H1 (cell line): Measurements from ENCODE around the gene NCOA5. TPM values are rescaled to one million over a fixed set of nuclear protein-coding genes. Genes with fewer than 3 reads are reported as not detected.
A peak's percentile ranks its signal among the peaks of the same experiment; 100 is the strongest.

Experiments used
- CTCF ChIA-PET: fragments of 300-600 bp; sonication (Branson Sonifier 250); formaldehyde crosslinking; loops from one replicate; lab custom pipeline; 2021; ENCODE audit not compliant: partially characterized antibody; lab: Charles Lee
- POLR2A ChIA-PET: fragments of 300-600 bp; sonication (Branson Sonifier 250); formaldehyde crosslinking; loops from one replicate; lab custom pipeline; 2021; ENCODE audit warnings: inconsistent platforms; ENCODE audit not compliant: partially characterized antibody; lab: Charles Lee
- DNase-seq, 2 experiments: peaks; one replicate each; pipeline versions ENCODE4 v3.0.0 to v3.0.0-alpha.2; 2010 to 2022; ENCODE audit warnings: low spot score in 2 of 2, low read depth in 1 of 2, mixed read lengths in 1 of 2
- FAIRE-seq: peaks from 2 replicates; lab custom pipeline; 2011; peaks lifted over from hg19 to GRCh38; lab: Jason Lieb, UNC
- H2AFZ ChIP-seq: 2 replicates; pipeline ENCODE4 v1.8.1; 2012; ENCODE audit warnings: low read length, inconsistent platforms
- H2AK5ac ChIP-seq: 2 replicates; pipeline ENCODE4 v1.6.1; 2013; ENCODE audit warnings: low read depth, low read length
- H2BK120ac ChIP-seq: replicated peaks from 2 replicates; pipeline ENCODE3; 2013; ENCODE audit warnings: low read depth, low read length, inconsistent platforms
- H2BK12ac ChIP-seq: 2 replicates; pipeline ENCODE4 v1.6.1; 2013; ENCODE audit warnings: low read depth, low read length
- H2BK15ac ChIP-seq: 2 replicates; pipeline ENCODE4 v1.6.1; 2013; ENCODE audit warnings: low read length
- H2BK20ac ChIP-seq: 2 replicates; pipeline ENCODE4 v1.6.1; 2013; ENCODE audit warnings: low read length
- H2BK5ac ChIP-seq: 2 replicates; pipeline ENCODE4 v1.6.1; 2013; ENCODE audit warnings: low read depth, low read length
- H3K14ac ChIP-seq: 2 replicates; pipeline ENCODE4 v1.6.1; 2013; ENCODE audit warnings: inconsistent platforms; ENCODE audit not compliant: insufficient read length
- H3K18ac ChIP-seq: 2 replicates; pipeline ENCODE4 v1.6.1; 2013; ENCODE audit warnings: low read length; ENCODE audit errors: extremely low read depth
- H3K23ac ChIP-seq: 2 replicates; pipeline ENCODE4 v1.6.1; 2013; ENCODE audit warnings: inconsistent platforms; ENCODE audit not compliant: insufficient read length
- H3K23me2 ChIP-seq: 2 replicates; pipeline ENCODE4 v1.6.1; 2013; ENCODE audit warnings: low read depth, low read length
- H3K27ac ChIP-seq: 2 replicates; pipeline ENCODE4 v1.6.1; 2011; ENCODE audit warnings: low read depth, low read length, inconsistent platforms
- H3K27me3 ChIP-seq, 4 experiments: replicated peaks in 1 of 4; 1 replicate in 1 of 4; 2 replicates in 3 of 4; pipeline versions ENCODE4 v1.6.1 to v1.8.1; 2011 to 2013; ENCODE audit warnings: low read length in 3 of 4, mild to moderate bottlenecking in 3 of 4, inconsistent platforms in 2 of 4, mixed read lengths in 2 of 4, moderate library complexity in 1 of 4; ENCODE audit not compliant: control insufficient read depth in 3 of 4, insufficient read depth in 3 of 4; ENCODE audit errors: extremely low read depth in 1 of 4
- H3K36me3 ChIP-seq, 4 experiments: 2 replicates each; pipeline versions ENCODE4 v1.6.1 to v1.8.1; 2011 to 2013; ENCODE audit warnings: mild to moderate bottlenecking in 4 of 4, low read length in 3 of 4, moderate library complexity in 2 of 4, control low read depth in 1 of 4, inconsistent platforms in 1 of 4; ENCODE audit not compliant: insufficient read depth in 4 of 4, control insufficient read depth in 2 of 4
- H3K4ac ChIP-seq: replicated peaks from 2 replicates; pipeline ENCODE3; 2013; ENCODE audit warnings: low read length, low read depth, mixed read lengths, inconsistent platforms; ENCODE audit not compliant: insufficient read length
- H3K4me1 ChIP-seq, 4 experiments: replicated peaks in 1 of 4; 1 replicate in 1 of 4; 2 replicates in 3 of 4; pipeline versions ENCODE4 v1.6.1 to v1.8.1; 2011 to 2013; ENCODE audit warnings: low read length in 3 of 4, inconsistent platforms in 2 of 4, mixed read lengths in 1 of 4; ENCODE audit not compliant: insufficient read depth in 4 of 4, control insufficient read depth in 3 of 4
- H3K4me2 ChIP-seq, 2 experiments: 2 replicates each; pipeline versions ENCODE4 v1.6.1 to v1.8.1; 2011 to 2013; ENCODE audit warnings: low read depth in 2 of 2, low read length in 2 of 2, control low read depth in 1 of 2, inconsistent platforms in 1 of 2, mild to moderate bottlenecking in 1 of 2; ENCODE audit not compliant: insufficient read depth in 1 of 2
- H3K4me3 ChIP-seq, 4 experiments: fragments of 200-600, 300-600 bp in 1 of 4; sonication (generic), shearing (Covaris generic), sonication (Bioruptor Twin) in 1 of 4; 2 replicates each; pipeline versions ENCODE4 v1.5.1 to v1.8.1; 2011 to 2016; ENCODE audit warnings: low read length in 4 of 4, low read depth in 3 of 4, control low read depth in 2 of 4, inconsistent platforms in 2 of 4, mild to moderate bottlenecking in 2 of 4, mixed read lengths in 1 of 4, moderate library complexity in 1 of 4; ENCODE audit not compliant: insufficient read depth in 2 of 4; ENCODE audit errors: extremely low read depth in 1 of 4
- H3K56ac ChIP-seq: replicated peaks from 2 replicates; pipeline ENCODE3; 2013; ENCODE audit warnings: low read depth, mild to moderate bottlenecking, mixed read lengths, low read length, inconsistent platforms; ENCODE audit not compliant: insufficient read length
- H3K79me1 ChIP-seq: 2 replicates; pipeline ENCODE4 v1.6.1; 2013; ENCODE audit warnings: low read depth, low read length, control low read depth
- H3K79me2 ChIP-seq, 2 experiments: 2 replicates each; pipeline versions ENCODE4 v1.6.1 to v1.8.1; 2012 to 2013; ENCODE audit warnings: low read length in 2 of 2, mild to moderate bottlenecking in 2 of 2, inconsistent platforms in 1 of 2; ENCODE audit not compliant: insufficient read depth in 2 of 2, control insufficient read depth in 1 of 2
- H3K9ac ChIP-seq, 4 experiments: replicated peaks in 1 of 4; 1 replicate in 1 of 4; 2 replicates in 3 of 4; pipeline versions ENCODE4 v1.6.1 to v1.8.1; 2011 to 2013; ENCODE audit warnings: low read depth in 3 of 4, low read length in 3 of 4, control low read depth in 2 of 4, mild to moderate bottlenecking in 2 of 4, moderate library complexity in 2 of 4, inconsistent platforms in 1 of 4; ENCODE audit errors: extremely low read depth in 1 of 4
- H3K9me3 ChIP-seq, 2 experiments: 2 replicates each; pipeline versions ENCODE4 v1.6.1 to v1.8.1; 2012 to 2013; ENCODE audit warnings: mild to moderate bottlenecking in 2 of 2, moderate library complexity in 2 of 2, control low read depth in 1 of 2, inconsistent platforms in 1 of 2, low read depth in 1 of 2, low read length in 1 of 2, mixed read lengths in 1 of 2; ENCODE audit not compliant: insufficient read depth in 2 of 2
- H4K20me1 ChIP-seq, 2 experiments: replicated peaks in 1 of 2; 2 replicates each; pipeline versions ENCODE3 to v1.8.1; 2011 to 2013; ENCODE audit warnings: inconsistent platforms in 2 of 2, low read length in 2 of 2, mild to moderate bottlenecking in 1 of 2; ENCODE audit not compliant: insufficient read depth in 2 of 2, control insufficient read depth in 1 of 2
- H4K5ac ChIP-seq: 2 replicates; pipeline ENCODE4 v1.6.1; 2013; ENCODE audit warnings: low read length, low read depth, mixed read lengths, inconsistent platforms; ENCODE audit not compliant: insufficient read length
- H4K8ac ChIP-seq: 2 replicates; pipeline ENCODE4 v1.8.0; 2013; ENCODE audit warnings: mild to moderate bottlenecking, moderate library complexity, low read length, inconsistent platforms; ENCODE audit not compliant: insufficient read depth; ENCODE audit errors: extremely low read depth
- H4K91ac ChIP-seq: replicated peaks from 2 replicates; pipeline ENCODE3; 2013; ENCODE audit warnings: low read length, mixed read lengths, inconsistent platforms; ENCODE audit not compliant: insufficient read length
- CEBPB ChIP-seq: IDR thresholded peaks from 2 replicates; pipeline ENCODE4 v1.6.1; 2012; ENCODE audit warnings: low read depth, low read length
- EP300 ChIP-seq, 2 experiments: IDR thresholded peaks; 1 replicate in 1 of 2; 2 replicates in 1 of 2; pipeline ENCODE4 v1.6.1; 2011 to 2012; ENCODE audit warnings: low read depth in 2 of 2, low read length in 2 of 2, mild to moderate bottlenecking in 2 of 2, borderline replicate concordance in 1 of 2, inconsistent platforms in 1 of 2, moderate library complexity in 1 of 2
- EZH2 ChIP-seq: fragments of 200-600 bp; sonication (generic); IDR thresholded peaks from 2 replicates; pipeline ENCODE4 v1.7.1; 2012; ENCODE audit warnings: low read depth, mild to moderate bottlenecking, moderate library complexity, low read length, inconsistent platforms; ENCODE audit not compliant: severe bottlenecking
- JUND ChIP-seq: IDR thresholded peaks from 2 replicates; pipeline ENCODE4 v1.6.1; 2011; ENCODE audit warnings: mild to moderate bottlenecking, improper control_type of control experiment, low read length
- KDM5A ChIP-seq: fragments of 200-600 bp; IDR thresholded peaks from 2 replicates; pipeline ENCODE4 v1.7.1; 2012; ENCODE audit warnings: mild to moderate bottlenecking, low read length, inconsistent platforms, mixed read lengths
- MAX ChIP-seq: IDR thresholded peaks from 2 replicates; pipeline ENCODE4 v1.6.1; 2012; ENCODE audit warnings: inconsistent platforms
- RAD21 ChIP-seq, 2 experiments: IDR thresholded peaks in 1 of 2; conservative IDR thresholded peaks in 1 of 2; 2 replicates each; pipeline ENCODE4 v1.6.1; 2011; ENCODE audit warnings: low read depth in 2 of 2, low read length in 2 of 2, improper control_type of control experiment in 1 of 2, inconsistent platforms in 1 of 2, mild to moderate bottlenecking in 1 of 2, moderate library complexity in 1 of 2
- SIN3A ChIP-seq, 2 experiments: IDR thresholded peaks in 1 of 2; conservative IDR thresholded peaks in 1 of 2; 2 replicates each; pipeline ENCODE4 v1.6.1; 2011 to 2012; ENCODE audit warnings: low read length in 2 of 2, improper control_type of control experiment in 1 of 2, low read depth in 1 of 2, mild to moderate bottlenecking in 1 of 2
- TAF7 ChIP-seq: optimal IDR thresholded peaks from 2 replicates; pipeline ENCODE3; 2011; ENCODE audit warnings: low read depth, mild to moderate bottlenecking, inconsistent platforms, low read length, moderate library complexity, borderline replicate concordance
- WGBS, 2 experiments: shearing (Covaris generic) in 1 of 2; methylation state at CpG; one replicate each; pipeline versions ENCODE4 v1.1.6 to v1.1.7; 2013 to 2015; ENCODE audit warnings: low lambda C conversion rate in 2 of 2, mixed read lengths in 2 of 2, inconsistent platforms in 1 of 2, low coverage in 1 of 2, missing lambda C conversion rate in 1 of 2; ENCODE audit not compliant: insufficient replicate concordance in 2 of 2, insufficient coverage in 1 of 2, insufficient read length in 1 of 2; ENCODE audit errors: extremely low coverage in 1 of 2, missing lambda C conversion rate in 1 of 2; 5-methylcytosine and 5-hydroxymethylcytosine counted together
- polyA plus RNA-seq, 7 experiments: library from polyadenylated mRNA; depleted of rRNA in 3 of 7; stranded (reverse) in 5 of 7; unstranded in 2 of 7; fragments of >200 nt in 5 of 7; fragments of 200-250 nt in 2 of 7; gene quantifications; 1 replicate in 5 of 7; 2 replicates in 1 of 7; 4 replicates in 1 of 7; pipeline versions ENCODE4 v1.2.1 to v1.2.3, GENCODE V29; 2011 to 2013; ENCODE audit warnings: missing spikeins in 2 of 7, mixed read lengths in 2 of 7
- total RNA-seq: library from RNA; stranded (reverse); fragmentation: NEBNext Ultra II Directional; extraction: Animal tissue kit (Norgen Biotek cat#: 25700); gene quantifications from 2 replicates; pipeline ENCODE4 v1.2.1, GENCODE V29; 2021

NCOA5 gene
- total and polyA plus RNA-seq, 2 of the 8 experiments (the other 6 are each of a cell fraction or from before 2014, with no cell fraction given): 20.4 to 29.0 TPM

GRCh38 chr20:46057856-46058598 is 31.7 kb downstream of the NCOA5 start:
- no peaks in the 10 kb centered on the region for H3K9me3 ChIP-seq
- no peak overlapping the region for H2BK15ac ChIP-seq
- ChIA-PET CTCF (interaction anchor here (0.8 to 4.4 kb wide), 32 partner anchors 8 to 291 kb away, joined by 3 to 60 read pairs (median 5); partner anchors contain the start of gene SLC12A5), POLR2A (interaction anchor here (0.7 to 3.0 kb wide), 16 partner anchors 9 to 73 kb away, joined by 3 to 19 read pairs (median 3); no protein-coding TSS in a partner anchor)
- DNase-seq: no peak
- H3K23ac ChIP-seq: no peak overlapping the region
- H3K4me1 ChIP-seq: peaks cover 0 to 14% (median 12%) of the 10 kb centered on the region in 4 experiments; a peak in 6 of 7 replicates
- H4K5ac ChIP-seq: no peak overlapping the region
- no peak overlapping the region for H2AK5ac ChIP-seq
- no peak overlapping the region for H3K56ac ChIP-seq
- H2BK120ac ChIP-seq: no peak overlapping the region
- peaks cover 10% of the 10 kb centered on the region; the same call in 1 of the 2 replicates for H3K23me2 ChIP-seq
- H2BK20ac ChIP-seq: no peak overlapping the region
- H2BK5ac ChIP-seq: no peak overlapping the region
- no peak overlapping the region for H3K4ac ChIP-seq
- no peak overlapping the region for H4K91ac ChIP-seq
- H3K4me3 ChIP-seq: peak overlapping the region; percentile 8 to 57 (median 36); a peak in 7 of 8 replicates
- no peak overlapping the region for H2BK12ac ChIP-seq
- peaks cover 6 to 27% of the 10 kb centered on the region in 2 experiments for H4K20me1 ChIP-seq
- 9% methylated on average over 55 of the region's 66 CpGs; no CpG with 5 or more reads in 1 of the 2 experiments for WGBS, 2 experiments
- peak overlapping the region; percentile 78 to 88 for H3K4me2 ChIP-seq
- 0 out of 7 replicates have a peak overlapping the region, but pooled peaks of 1 of the 4 experiments have one; percentile 23 for H3K9ac ChIP-seq
- H3K14ac ChIP-seq: no peak overlapping the region
- no peak overlapping the region for H3K27ac ChIP-seq
- peaks cover 4 to 49% (median 34%) of the 10 kb centered on the region in 4 experiments for H3K27me3 ChIP-seq
- H4K8ac ChIP-seq: no peak overlapping the region
- no peak for FAIRE-seq
- H3K79me1 ChIP-seq: no peaks in the 10 kb centered on the region
- H3K36me3 ChIP-seq: peaks cover 9 to 14% (median 12%) of the 10 kb centered on the region in 4 experiments; a peak in 6 of 8 replicates
- H2AFZ ChIP-seq: no peak overlapping the region
- H3K79me2 ChIP-seq: no peaks in the 10 kb centered on the region
- no peak overlapping the region for H3K18ac ChIP-seq
- TF ChIP-seq RAD21 (IDR thresholded peaks at IDR 0.05 in 1 of 2, conservative IDR thresholded peaks at IDR 0.05 in 1 of 2; ENCODE audit: low read depth in 2 of 2, low read length in 2 of 2) (peak; percentile 18 to 42; a peak in 3 of 4 replicates), MAX (peak; percentile 71; the same call in 1 of the 2 replicates), SIN3A (conservative IDR thresholded peaks at IDR 0.05 in 1 of 2, IDR thresholded peaks at IDR 0.05 in 1 of 2; ENCODE audit: low read depth in 1 of 2, low read length in 2 of 2) (no peak; a peak in 1 of 4 replicates), JUND (no peak), TAF7 (no peak), KDM5A (no peak), EP300 (IDR thresholded peaks at IDR 0.05; ENCODE audit: borderline replicate concordance in 1 of 2, low read depth in 2 of 2, low read length in 2 of 2) (no peak), EZH2 (peak; percentile 42), CEBPB (peak; percentile 49; the same call in 1 of the 2 replicates)
